GM21360 (cell line): ENCODE measurements around the gene FGB.

ENCODE experiments used
- ATAC-seq: cut with Tn5 transposase; IDR thresholded peaks from one replicate; pipeline ENCODE4 v1.9.1; 2021; ENCODE audit warnings: mild to moderate bottlenecking, moderate library complexity; ENCODE audit not compliant: unreplicated experiment

The FGB gene

GRCh38 chr4:154617820-154618317, 55.1 kb downstream of the FGB start:
- ATAC-seq, result no peak

DNA sequence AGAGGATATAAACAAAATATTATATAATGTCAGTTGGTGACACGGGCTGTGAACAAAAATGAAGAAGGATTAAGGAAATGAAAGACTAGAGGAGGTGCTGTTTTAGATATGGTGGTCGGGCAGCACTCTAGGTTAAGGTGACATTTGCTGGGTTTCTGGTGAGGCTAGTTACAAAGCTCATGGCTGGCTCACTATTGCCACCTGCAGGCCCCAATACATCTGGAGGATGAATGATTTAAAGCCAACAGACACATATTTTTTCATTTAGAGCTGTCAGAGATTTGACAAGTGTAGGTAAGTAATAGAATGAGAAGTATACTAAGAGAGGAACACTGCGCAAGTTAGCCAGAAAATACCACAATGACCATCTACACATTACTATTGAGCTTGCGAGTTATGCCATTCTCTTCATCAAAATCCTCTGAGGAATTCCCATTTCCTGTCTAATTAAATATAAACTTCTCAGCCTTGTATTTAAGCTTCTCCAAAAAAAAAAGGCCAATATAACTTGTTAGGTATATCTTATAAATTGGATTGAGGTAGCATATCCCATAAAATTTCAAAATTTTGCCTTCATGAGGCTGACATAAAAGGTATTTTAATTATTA, 56.0 kb downstream of the FGB start:
- peak; percentile 71 for ATAC-seq

- ATAC-seq, result no peak
Observed at GRCh38 chr4:154620111-154620510, 57.3 kb downstream of the FGB start.
